PFSK-1 (cell line): ENCODE measurements around the gene MAEA.

Experiments used
- FOXP2 ChIP-seq: optimal IDR thresholded peaks from 2 replicates; pipeline ENCODE3; 2011; ENCODE audit warnings: borderline replicate concordance, control low read depth, inconsistent platforms; ENCODE audit not compliant: insufficient read depth; ENCODE audit errors: extremely low read length, extremely low read depth
- POLR2AphosphoS5 ChIP-seq: IDR thresholded peaks from 2 replicates; pipeline ENCODE4 v1.6.1; 2012; ENCODE audit warnings: low read depth, mild to moderate bottlenecking, control low read depth, low read length, moderate library complexity
- SIN3A ChIP-seq: IDR thresholded peaks from 2 replicates; pipeline ENCODE4 v1.6.1; 2012; ENCODE audit warnings: mild to moderate bottlenecking, low read length, moderate library complexity, borderline replicate concordance; ENCODE audit not compliant: insufficient read depth
- TAF1 ChIP-seq: IDR thresholded peaks from 2 replicates; pipeline ENCODE4 v1.6.1; 2012; ENCODE audit warnings: low read length, control low read depth, borderline replicate concordance; ENCODE audit not compliant: insufficient read depth
- TF ChIP-seq, protein P1 (sequence below), 2 experiments: IDR thresholded peaks; 2 replicates each; pipeline versions ENCODE4 v1.6.1 to v1.8.0; 2011 to 2012; ENCODE audit warnings: low read depth in 2 of 2, low read length in 2 of 2, control low read depth in 1 of 2, inconsistent platforms in 1 of 2, mild to moderate bottlenecking in 1 of 2, moderate library complexity in 1 of 2; ENCODE audit not compliant: insufficient read depth in 1 of 2

The MAEA gene

GRCh38 chr4:1318488-1319213 lies 29.0 kb downstream of the MAEA start:
- TF ChIP-seq FOXP2 (no peak), TAF1 (no peak), POLR2AphosphoS5 (no peak), SIN3A (no peak)
- TF ChIP-seq, protein P1, sequence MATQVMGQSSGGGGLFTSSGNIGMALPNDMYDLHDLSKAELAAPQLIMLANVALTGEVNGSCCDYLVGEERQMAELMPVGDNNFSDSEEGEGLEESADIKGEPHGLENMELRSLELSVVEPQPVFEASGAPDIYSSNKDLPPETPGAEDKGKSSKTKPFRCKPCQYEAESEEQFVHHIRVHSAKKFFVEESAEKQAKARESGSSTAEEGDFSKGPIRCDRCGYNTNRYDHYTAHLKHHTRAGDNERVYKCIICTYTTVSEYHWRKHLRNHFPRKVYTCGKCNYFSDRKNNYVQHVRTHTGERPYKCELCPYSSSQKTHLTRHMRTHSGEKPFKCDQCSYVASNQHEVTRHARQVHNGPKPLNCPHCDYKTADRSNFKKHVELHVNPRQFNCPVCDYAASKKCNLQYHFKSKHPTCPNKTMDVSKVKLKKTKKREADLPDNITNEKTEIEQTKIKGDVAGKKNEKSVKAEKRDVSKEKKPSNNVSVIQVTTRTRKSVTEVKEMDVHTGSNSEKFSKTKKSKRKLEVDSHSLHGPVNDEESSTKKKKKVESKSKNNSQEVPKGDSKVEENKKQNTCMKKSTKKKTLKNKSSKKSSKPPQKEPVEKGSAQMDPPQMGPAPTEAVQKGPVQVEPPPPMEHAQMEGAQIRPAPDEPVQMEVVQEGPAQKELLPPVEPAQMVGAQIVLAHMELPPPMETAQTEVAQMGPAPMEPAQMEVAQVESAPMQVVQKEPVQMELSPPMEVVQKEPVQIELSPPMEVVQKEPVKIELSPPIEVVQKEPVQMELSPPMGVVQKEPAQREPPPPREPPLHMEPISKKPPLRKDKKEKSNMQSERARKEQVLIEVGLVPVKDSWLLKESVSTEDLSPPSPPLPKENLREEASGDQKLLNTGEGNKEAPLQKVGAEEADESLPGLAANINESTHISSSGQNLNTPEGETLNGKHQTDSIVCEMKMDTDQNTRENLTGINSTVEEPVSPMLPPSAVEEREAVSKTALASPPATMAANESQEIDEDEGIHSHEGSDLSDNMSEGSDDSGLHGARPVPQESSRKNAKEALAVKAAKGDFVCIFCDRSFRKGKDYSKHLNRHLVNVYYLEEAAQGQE (IDR thresholded peaks at IDR 0.05; ENCODE audit: insufficient read depth in 1 of 2, low read depth in 2 of 2, low read length in 2 of 2): no peak

DNA sequence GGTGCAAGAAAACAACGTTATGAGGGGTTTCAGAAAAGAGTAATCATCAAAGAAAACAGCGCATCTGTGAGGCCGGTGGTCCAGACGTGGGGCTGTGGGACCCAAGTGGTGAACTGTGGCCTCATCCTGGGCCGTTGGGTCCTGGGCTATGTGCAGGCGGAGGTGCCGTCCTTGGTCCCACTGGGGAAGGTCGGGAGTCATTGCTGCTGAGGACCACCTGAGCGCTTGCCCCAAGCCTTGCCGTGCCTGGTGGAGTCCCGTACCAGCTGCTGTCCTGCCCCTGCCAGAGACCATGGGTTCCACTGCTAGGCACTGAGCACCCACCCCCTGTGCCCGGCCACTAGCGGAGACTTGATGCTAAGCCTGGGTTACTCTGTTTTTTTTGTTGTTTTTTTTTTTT lies 31.8 kb downstream of the MAEA start:
- TF ChIP-seq, protein P1 (IDR thresholded peaks at IDR 0.05; ENCODE audit: insufficient read depth in 1 of 2, low read depth in 2 of 2, low read length in 2 of 2): no peak
- TF ChIP-seq POLR2AphosphoS5: no peak
- no peak for TF ChIP-seq FOXP2
- no peak for TF ChIP-seq TAF1
- TF ChIP-seq SIN3A: no peak

DNA sequence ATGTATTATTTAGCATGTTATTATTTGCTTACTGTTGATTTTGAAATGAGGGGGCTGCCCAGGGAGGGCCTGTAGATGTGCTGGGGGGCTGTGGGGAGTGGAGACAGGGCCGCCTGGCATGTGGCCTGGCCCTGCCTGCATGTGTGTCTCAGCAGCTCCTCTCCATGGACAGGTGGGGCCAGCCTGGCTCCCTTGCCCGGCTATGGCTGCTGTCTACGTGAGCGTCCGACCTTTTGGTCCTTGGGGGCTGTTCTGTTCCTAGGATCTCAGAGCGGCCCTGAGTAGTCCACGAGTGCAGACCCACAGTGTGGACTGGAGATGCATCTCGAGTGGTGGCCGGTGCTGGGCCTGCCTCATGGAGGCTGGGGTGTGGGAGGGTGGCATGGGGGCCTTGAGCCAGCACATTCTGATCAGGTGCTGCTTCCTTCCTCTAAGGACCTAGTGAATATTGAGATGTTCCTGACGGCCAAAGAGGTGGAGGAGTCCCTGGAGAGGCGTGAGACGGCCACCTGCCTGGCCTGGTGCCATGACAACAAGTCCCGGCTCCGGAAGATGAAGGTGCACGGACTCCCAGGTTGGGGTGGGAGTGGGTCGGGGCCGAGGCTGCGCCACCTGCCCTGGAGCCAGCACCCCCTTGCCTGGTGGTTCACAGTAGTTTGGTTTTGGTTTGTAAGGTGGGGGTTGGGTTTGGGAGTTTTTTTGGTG lies 32.4 kb downstream of the MAEA start:
- TF ChIP-seq TAF1: no peak
- no peak for TF ChIP-seq FOXP2
- TF ChIP-seq, protein P1 (IDR thresholded peaks at IDR 0.05; ENCODE audit: insufficient read depth in 1 of 2, low read depth in 2 of 2, low read length in 2 of 2): no peak
- TF ChIP-seq POLR2AphosphoS5: no peak
- no peak for TF ChIP-seq SIN3A

GRCh38 chr4:1323280-1323634 lies 33.6 kb downstream of the MAEA start:
- TF ChIP-seq, protein P1 (IDR thresholded peaks at IDR 0.05; ENCODE audit: insufficient read depth in 1 of 2, low read depth in 2 of 2, low read length in 2 of 2): no peak
- no peak for TF ChIP-seq TAF1
- no peak for TF ChIP-seq SIN3A
- no peak for TF ChIP-seq FOXP2
- no peak for TF ChIP-seq POLR2AphosphoS5
